ENCODE measurements around the gene ZHX3. TPM values are rescaled to one million over a fixed set of nuclear protein-coding genes. Genes with fewer than 3 reads are reported as not detected.

ZHX3 gene
- total RNA-seq, 1 donor from 2014 or later: 26.8 TPM

DNA sequence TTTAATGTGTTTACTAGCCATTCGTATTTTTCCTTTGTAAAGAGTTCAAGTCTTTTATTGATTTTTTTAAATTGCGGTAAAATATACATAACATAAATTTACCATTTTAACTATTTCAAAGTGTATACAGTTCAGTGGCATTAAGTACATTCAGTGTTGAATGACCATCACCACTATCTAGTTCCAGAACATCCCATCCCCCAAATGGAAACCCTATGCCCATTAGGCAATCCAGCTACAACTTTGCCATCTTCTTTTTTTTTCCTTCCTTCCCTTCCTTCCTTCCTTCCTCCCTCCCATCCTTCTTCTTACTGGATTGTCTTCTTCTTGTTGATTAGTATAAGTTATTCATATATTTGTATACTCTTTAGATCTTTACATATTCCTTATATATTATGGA, 31.7 kb upstream of the ZHX3 start:
- peaks cover 0 to 33% of the 10 kb centered on the region in 2 donors for H3K36me3 ChIP-seq
- DNase-seq (ENCODE audit: extremely low spot score in 2 of 2): no peak
- H3K4me1 ChIP-seq: peaks cover 11% of the 10 kb centered on the region
- no peak overlapping the region for H3K27ac ChIP-seq
- no peaks in the 10 kb centered on the region for H3K9me3 ChIP-seq
- H3K4me3 ChIP-seq: no peak overlapping the region
- TF ChIP-seq POLR2AphosphoS5 (IDR thresholded peaks at IDR 0.05; ENCODE audit: insufficient read depth in 1 of 2, low read depth in 1 of 2): no peak
- H3K27me3 ChIP-seq: no peaks in the 10 kb centered on the region
- intact Hi-C loops (cut with DNase I): no loop called here

- Histone ChIP-seq H3K9me3 (no peaks in the 10 kb centered on the region), H3K27ac (no peak overlapping the region), H3K4me1 (peaks cover 14% of the 10 kb centered on the region), H3K36me3 (peaks cover 0 to 33% of the 10 kb centered on the region in 2 donors), H3K27me3 (no peaks in the 10 kb centered on the region), H3K4me3 (no peak overlapping the region)
- TF ChIP-seq POLR2AphosphoS5 (IDR thresholded peaks at IDR 0.05; ENCODE audit: insufficient read depth in 1 of 2, low read depth in 1 of 2): no peak
- no peak for TF ChIP-seq POLR2A (IDR thresholded peaks at IDR 0.05)
- TF ChIP-seq CTCF (IDR thresholded peaks at IDR 0.05): no peak
- intact Hi-C loops (cut with DNase I): no loop called here
- no peak for DNase-seq (ENCODE audit: extremely low spot score in 2 of 2)
Observed at GRCh38 chr20:41348430-41349172, 31.1 kb upstream of the ZHX3 start.

DNA sequence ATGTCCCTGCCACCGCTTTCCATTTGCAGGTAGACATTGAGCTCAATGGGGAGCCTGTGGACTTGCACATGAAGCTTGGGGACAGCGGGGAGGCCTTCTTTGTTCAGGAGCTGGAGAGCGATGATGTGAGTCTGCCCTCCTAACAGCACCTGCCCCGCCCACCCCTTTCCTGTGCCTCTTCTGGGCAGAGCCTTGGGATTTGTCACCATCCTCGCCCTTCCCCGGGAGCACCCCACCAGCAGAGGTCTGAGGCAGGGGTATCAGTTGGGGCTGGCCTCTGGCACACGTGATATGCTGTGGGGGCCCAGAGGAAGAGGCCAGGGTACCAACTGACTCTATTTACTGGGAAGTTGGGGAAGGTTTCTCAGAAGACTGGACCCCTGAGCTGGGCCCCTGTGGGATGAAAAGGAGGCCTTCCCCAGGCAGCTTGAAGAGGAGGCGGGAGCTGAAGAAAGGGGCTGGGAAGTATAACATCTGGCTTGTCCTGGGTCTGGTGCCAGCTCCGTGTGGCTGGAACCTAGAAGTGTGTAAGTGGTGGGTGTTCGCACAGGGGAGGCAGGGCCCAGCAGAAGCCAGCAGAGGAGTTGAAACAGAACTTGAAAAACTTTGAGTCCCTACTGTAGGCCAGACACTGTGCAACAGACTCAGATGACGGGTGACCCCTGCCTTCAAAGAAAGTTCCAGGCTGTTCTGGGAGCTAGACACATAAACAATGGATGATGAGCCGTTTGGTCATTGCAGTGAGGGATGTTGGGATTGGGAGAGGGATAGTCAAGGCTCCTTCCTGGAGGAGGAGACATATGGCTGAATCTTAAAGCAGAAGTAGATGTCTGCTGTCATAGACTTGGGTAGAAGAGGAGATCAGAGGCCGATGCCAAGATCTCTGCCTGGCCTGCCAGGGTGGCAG, 30.2 kb upstream of the ZHX3 start:
- DNase-seq (ENCODE audit: extremely low spot score in 2 of 2): no peak
- intact Hi-C loops (cut with DNase I): no loop called here
- Histone ChIP-seq H3K4me1 (peaks cover 14% of the 10 kb centered on the region), H3K9me3 (no peaks in the 10 kb centered on the region), H3K4me3 (no peak overlapping the region), H3K36me3 (peaks cover 0 to 33% of the 10 kb centered on the region in 2 donors), H3K27ac (no peak overlapping the region), H3K27me3 (no peaks in the 10 kb centered on the region)
- TF ChIP-seq CTCF (IDR thresholded peaks at IDR 0.05) (no peak), POLR2A (IDR thresholded peaks at IDR 0.05) (no peak), POLR2AphosphoS5 (IDR thresholded peaks at IDR 0.05; ENCODE audit: insufficient read depth in 1 of 2, low read depth in 1 of 2) (no peak)

DNA sequence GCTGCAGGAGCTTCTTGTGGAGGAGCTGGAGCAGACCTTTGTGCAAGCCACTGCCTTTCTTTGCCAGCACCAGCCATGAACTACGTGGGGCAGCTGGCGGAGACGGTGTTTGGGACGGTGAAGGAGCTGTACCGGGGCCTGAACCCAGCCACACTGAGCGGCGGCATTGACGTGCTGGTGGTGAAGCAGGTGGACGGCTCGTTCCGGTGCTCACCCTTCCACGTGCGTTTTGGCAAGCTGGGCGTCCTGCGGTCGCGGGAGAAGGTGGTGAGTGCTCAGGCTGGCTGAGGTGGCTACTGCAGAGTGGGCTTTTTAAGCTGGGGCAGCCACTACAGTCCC, 28.2 kb upstream of the ZHX3 start:
- Histone ChIP-seq H3K36me3 (peaks cover 0 to 23% of the 10 kb centered on the region in 2 donors), H3K9me3 (no peaks in the 10 kb centered on the region), H3K4me1 (peaks cover 33% of the 10 kb centered on the region), H3K4me3 (no peak overlapping the region), H3K27ac (no peak overlapping the region), H3K27me3 (no peaks in the 10 kb centered on the region)
- intact Hi-C loops (cut with DNase I): no loop called here
- TF ChIP-seq POLR2AphosphoS5 (IDR thresholded peaks at IDR 0.05; ENCODE audit: insufficient read depth in 1 of 2, low read depth in 1 of 2) (no peak), POLR2A (IDR thresholded peaks at IDR 0.05) (no peak), CTCF (IDR thresholded peaks at IDR 0.05) (no peak)
- DNase-seq (ENCODE audit: extremely low spot score in 2 of 2): no peak

- intact Hi-C loops (cut with DNase I): loop anchor here (5.0 kb wide), 2 partner anchors 67 to 173 kb away; no protein-coding TSS in a partner anchor
- DNase-seq (ENCODE audit: extremely low spot score in 2 of 2): no peak
- Histone ChIP-seq H3K4me3 (no peak overlapping the region), H3K27me3 (no peaks in the 10 kb centered on the region), H3K9me3 (no peaks in the 10 kb centered on the region), H3K36me3 (peaks cover 0 to 21% of the 10 kb centered on the region in 2 donors), H3K4me1 (peaks cover 37% of the 10 kb centered on the region), H3K27ac (no peak overlapping the region)
- TF ChIP-seq POLR2AphosphoS5 (IDR thresholded peaks at IDR 0.05; ENCODE audit: insufficient read depth in 1 of 2, low read depth in 1 of 2): no peak
- no peak for TF ChIP-seq POLR2A (IDR thresholded peaks at IDR 0.05)
- no peak for TF ChIP-seq CTCF (IDR thresholded peaks at IDR 0.05)
Observed at GRCh38 chr20:41344938-41345728, 27.6 kb upstream of the ZHX3 start.
